ENCODE data around the gene GULP1. TPM values are rescaled to one million over a fixed set of nuclear protein-coding genes. Genes with fewer than 3 reads are reported as not detected.

GULP1 gene
- total RNA-seq, 4 donors from 2014 or later, result 27.1 to 49.0 (median 36.8) TPM

- H3K9me3 ChIP-seq, result peaks cover 0 to 13% (median 4%) of the 10 kb centered on the region in 4 donors
- no peaks in the 10 kb centered on the region for H3K4me1 ChIP-seq
- no peak overlapping the region for H3K4me3 ChIP-seq
- DNase-seq (ENCODE audit: extremely low spot score), result no peak
- H3K36me3 ChIP-seq, result no peaks in the 10 kb centered on the region
- intact Hi-C loops (cut with DNase I), result no loop called here
- TF ChIP-seq POLR2A (IDR thresholded peaks at IDR 0.05; ENCODE audit: low read depth) (no peak), POLR2AphosphoS5 (IDR thresholded peaks at IDR 0.05) (no peak), EP300 (IDR thresholded peaks at IDR 0.05) (no peak), CTCF (IDR thresholded peaks at IDR 0.05) (no peak)
- no peak overlapping the region for H3K27ac ChIP-seq (replicated peaks in 1 of 4)
- no peaks in the 10 kb centered on the region for H3K27me3 ChIP-seq
Observed at GRCh38 chr2:188403676-188404075, 112.0 kb downstream of the GULP1 start.

- peaks cover 0 to 13% (median 4%) of the 10 kb centered on the region in 4 donors for H3K9me3 ChIP-seq
- no peak overlapping the region for H3K27ac ChIP-seq (replicated peaks in 1 of 4)
- no peaks in the 10 kb centered on the region for H3K4me1 ChIP-seq
- no peak for DNase-seq (ENCODE audit: extremely low spot score)
- H3K36me3 ChIP-seq, result no peaks in the 10 kb centered on the region
- TF ChIP-seq CTCF (IDR thresholded peaks at IDR 0.05), result no peak
- no peak for TF ChIP-seq POLR2AphosphoS5 (IDR thresholded peaks at IDR 0.05)
- no peak for TF ChIP-seq EP300 (IDR thresholded peaks at IDR 0.05)
- no peak for TF ChIP-seq POLR2A (IDR thresholded peaks at IDR 0.05; ENCODE audit: low read depth)
- intact Hi-C loops (cut with DNase I), result no loop called here
- 97% methylated on average over 2 of the region's 5 CpGs for WGBS
- no peak overlapping the region for H3K4me3 ChIP-seq
- no peaks in the 10 kb centered on the region for H3K27me3 ChIP-seq
Observed at GRCh38 chr2:188404341-188405004, 112.8 kb downstream of the GULP1 start.

GRCh38 chr2:188406414-188406813, 114.7 kb downstream of the GULP1 start:
- Histone ChIP-seq H3K36me3 (no peaks in the 10 kb centered on the region), H3K4me3 (no peak overlapping the region), H3K4me1 (no peaks in the 10 kb centered on the region), H3K27ac (replicated peaks in 1 of 4) (no peak overlapping the region), H3K9me3 (peaks cover 0 to 13% (median 4%) of the 10 kb centered on the region in 4 donors), H3K27me3 (no peaks in the 10 kb centered on the region)
- intact Hi-C loops (cut with DNase I), result no loop called here
- no peak for DNase-seq (ENCODE audit: extremely low spot score)
- TF ChIP-seq POLR2A (IDR thresholded peaks at IDR 0.05; ENCODE audit: low read depth) (no peak), EP300 (IDR thresholded peaks at IDR 0.05) (no peak), CTCF (IDR thresholded peaks at IDR 0.05) (no peak), POLR2AphosphoS5 (IDR thresholded peaks at IDR 0.05) (no peak)
- 96% methylated on average over 1 of the region's 1 CpG for WGBS

- no peak for DNase-seq (ENCODE audit: extremely low spot score)
- no peak overlapping the region for H3K27ac ChIP-seq (replicated peaks in 1 of 4)
- peaks cover 0 to 10% (median 4%) of the 10 kb centered on the region in 4 donors for H3K9me3 ChIP-seq
- H3K36me3 ChIP-seq, result no peaks in the 10 kb centered on the region
- H3K4me3 ChIP-seq, result no peak overlapping the region
- 96% methylated on average over 5 of the region's 5 CpGs for WGBS
- peaks cover 0 to 14% (median 5%) of the 10 kb centered on the region in 4 donors for H3K4me1 ChIP-seq
- intact Hi-C loops (cut with DNase I), result no loop called here
- TF ChIP-seq POLR2A (IDR thresholded peaks at IDR 0.05; ENCODE audit: low read depth) (no peak), POLR2AphosphoS5 (IDR thresholded peaks at IDR 0.05) (no peak)
- no peaks in the 10 kb centered on the region for H3K27me3 ChIP-seq
Observed at GRCh38 chr2:188410504-188411235, 119.0 kb downstream of the GULP1 start.

- 92% methylated on average over 6 of the region's 6 CpGs for WGBS
- H3K4me3 ChIP-seq, result no peak overlapping the region
- H3K4me1 ChIP-seq, result peaks cover 0 to 14% (median 5%) of the 10 kb centered on the region in 4 donors
- no peaks in the 10 kb centered on the region for H3K27me3 ChIP-seq
- TF ChIP-seq POLR2AphosphoS5 (IDR thresholded peaks at IDR 0.05) (no peak), CTCF (IDR thresholded peaks at IDR 0.05) (no peak), EP300 (IDR thresholded peaks at IDR 0.05) (no peak), POLR2A (IDR thresholded peaks at IDR 0.05; ENCODE audit: low read depth) (no peak)
- intact Hi-C loops (cut with DNase I), result no loop called here
- no peak for DNase-seq (ENCODE audit: extremely low spot score)
- H3K9me3 ChIP-seq, result no peaks in the 10 kb centered on the region
- no peak overlapping the region for H3K27ac ChIP-seq (replicated peaks in 1 of 4)
- no peaks in the 10 kb centered on the region for H3K36me3 ChIP-seq
Observed at GRCh38 chr2:188412190-188412589, 120.5 kb downstream of the GULP1 start.
